Activated CD8-positive, alpha-beta memory T cell treated with anti-CD3 and anti-CD28 coated beads for 4 hours (primary cell): ENCODE measurements around the gene PTTG1IP.

Experiments used
- DNase-seq, 2 donors: peaks; one replicate each; pipeline ENCODE4 v3.0.0-alpha.2; 2020; ENCODE audit warnings: low read depth in 2 of 2

Gene PTTG1IP

DNA sequence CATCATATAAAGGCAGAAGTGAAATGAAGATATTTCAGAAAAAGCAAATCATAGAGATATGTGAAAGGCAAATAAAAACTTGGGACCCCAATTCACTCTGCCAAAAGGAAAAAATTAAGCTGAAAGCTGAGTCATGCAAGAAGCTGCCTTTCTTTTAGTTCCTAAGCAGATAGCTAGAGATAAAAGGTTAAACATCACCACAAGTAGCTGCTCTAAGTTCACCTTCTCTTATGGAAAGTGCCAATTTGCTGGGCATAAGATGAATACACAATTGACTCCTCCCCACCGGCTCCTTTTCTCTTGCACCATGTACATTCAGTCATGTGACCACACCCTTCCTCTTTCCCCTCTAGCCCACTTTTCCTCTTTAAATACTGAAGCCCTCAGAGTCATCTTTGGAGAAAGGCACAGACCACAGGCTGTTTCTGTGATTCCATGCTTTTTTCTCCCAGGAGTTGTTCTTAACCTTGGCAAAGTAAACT is 50.3 kb downstream of the PTTG1IP start:
- DNase-seq = no peak

DNA sequence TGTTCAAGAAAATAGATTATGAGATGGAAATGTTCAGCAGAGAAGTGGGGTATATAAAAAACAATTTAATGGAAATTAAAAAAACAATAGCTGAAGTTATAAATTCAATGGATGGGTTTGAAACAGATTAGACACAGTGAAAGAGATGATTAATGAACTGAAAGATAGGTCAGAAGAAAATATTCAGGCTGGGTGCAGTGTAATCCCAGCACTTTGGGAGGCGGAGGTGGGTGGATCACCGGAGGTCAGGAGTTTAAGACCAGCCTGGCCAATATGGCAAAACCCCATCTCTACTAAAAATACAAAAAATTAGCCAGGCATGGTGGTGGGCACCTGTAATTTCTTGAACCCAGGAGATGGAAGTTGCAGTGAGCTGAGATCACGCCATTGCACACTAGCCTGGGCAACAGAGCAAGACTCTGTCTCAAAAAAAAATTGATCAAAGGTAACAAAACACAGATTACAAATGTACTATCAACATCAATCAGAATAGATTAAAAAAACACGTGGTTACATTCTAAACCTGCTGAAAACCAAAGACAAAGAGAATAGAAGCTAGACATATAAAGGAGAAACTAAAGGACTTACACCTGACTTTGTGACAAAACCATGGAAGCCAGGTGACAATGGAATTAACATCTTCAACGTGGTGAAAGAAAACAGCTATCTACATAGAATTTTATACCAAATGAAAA is 50.9 kb downstream of the PTTG1IP start:
- DNase-seq = no peak

DNA sequence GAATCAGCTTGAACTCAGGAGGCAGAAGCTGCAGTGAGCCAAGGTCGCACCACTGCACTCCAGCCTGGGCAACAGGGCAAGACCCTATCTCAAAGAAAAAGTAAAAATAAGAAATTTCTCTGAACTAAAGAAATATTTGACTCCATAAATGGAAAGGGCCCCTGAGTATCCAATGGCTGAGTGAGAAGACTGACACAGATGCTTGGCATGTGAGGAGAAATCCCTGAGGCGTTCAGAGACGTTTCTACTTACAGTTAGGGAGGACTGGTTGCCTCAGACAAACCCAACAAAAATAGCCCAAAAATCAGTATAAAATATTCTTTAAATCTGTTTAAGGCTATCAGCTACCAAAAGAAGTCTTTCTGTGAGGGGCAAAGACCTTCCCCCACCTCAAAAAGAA is 52.6 kb downstream of the PTTG1IP start:
- DNase-seq = no peak

DNA sequence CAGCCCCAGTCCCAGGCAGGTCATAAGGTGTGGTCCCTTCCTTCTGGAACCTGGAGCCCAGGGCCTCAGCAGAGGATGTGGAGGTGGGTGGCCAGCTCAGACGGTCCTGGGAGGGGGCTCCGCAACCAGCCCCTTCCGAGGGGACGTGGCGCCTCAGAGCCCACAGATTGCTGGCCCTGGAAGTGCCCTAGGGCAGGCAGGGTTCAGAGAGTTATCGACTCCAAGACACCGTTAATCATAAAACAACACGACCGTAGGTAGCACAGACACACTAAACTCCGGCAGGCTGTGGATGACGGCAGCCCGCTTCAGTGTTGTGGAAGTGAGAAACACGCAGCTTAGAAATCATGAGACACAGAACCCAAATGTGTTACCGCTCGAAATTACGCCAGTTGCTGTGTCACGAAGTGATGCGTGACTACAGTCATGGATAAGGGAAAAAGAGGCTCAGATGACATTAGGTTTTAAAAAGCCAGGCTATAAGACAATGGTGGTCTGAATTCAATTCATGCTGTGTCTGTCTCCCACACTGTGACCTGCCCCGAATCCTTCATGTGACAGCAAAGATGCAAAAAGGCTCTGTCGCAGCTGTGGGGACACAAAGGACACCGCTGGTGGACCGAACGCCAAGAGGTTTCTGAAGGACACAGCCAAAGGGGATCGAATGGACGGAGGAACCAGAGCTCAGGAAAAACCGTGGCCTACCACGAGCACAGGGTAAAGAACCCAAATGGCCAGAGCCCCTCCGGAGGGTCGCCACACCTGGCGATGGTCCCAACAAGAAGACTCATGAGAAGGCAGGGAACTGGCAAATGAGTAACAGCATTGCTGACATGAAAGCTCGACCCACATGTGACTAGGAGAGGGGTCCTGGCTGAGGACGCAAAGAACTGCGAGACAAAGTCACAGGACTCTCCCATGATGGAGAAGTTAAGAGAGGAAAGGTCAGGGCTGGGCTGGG is 53.9 kb downstream of the PTTG1IP start:
- no peak for DNase-seq

DNA sequence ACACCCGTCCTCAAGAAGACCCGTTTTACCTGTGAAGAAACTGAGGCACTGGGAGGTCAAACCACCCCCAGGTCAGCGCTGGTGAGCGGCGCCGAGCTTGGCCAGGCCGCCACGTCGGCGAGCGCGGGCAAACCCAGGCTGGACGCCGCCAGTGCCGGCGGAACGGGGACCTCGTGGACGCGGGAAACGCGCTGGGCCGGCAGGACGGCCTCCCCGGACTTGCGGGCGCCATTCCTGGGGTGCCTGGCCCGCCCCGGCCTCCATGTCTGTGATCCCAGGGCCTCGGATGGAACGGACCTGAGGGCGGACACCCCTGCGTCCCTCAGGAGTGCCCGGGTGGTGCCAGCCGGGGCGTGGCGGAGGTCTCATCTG is 54.9 kb downstream of the PTTG1IP start:
- DNase-seq = no peak

DNA sequence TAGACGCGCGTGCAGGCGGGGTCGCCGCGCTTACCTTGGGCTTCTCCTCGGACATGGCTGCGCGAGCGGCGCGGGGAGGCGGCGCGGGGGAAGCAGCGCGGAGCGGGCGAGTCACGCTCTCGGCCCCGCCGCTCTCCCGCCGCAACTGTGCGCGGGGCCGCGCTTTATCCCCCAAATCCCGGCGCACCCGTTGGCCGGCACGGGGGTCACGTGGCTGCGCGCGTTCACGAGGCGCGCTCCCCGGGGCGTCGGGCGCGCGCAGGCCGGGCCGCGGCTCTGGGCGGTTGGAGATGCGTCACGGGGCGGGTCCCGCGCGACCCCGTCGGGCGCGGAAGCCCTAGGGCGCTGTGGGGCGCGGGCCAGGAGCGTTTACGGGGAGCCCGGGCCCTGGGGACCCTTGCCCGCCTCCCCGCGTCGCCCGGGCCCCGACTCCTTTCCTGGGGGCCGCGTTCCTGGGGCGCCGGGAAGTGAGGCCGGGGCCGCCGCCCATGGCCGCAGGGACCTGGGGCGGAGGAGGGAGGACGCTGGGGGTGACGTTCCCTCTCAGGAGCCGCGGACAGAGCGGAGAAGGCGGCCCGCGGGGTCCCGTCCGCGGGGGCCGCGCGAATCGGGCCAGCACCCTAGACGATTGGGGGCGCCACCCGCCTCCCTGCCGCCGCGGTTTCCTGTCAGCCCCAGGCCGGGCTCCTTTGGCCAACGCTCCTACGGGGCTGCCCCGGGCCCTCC is 55.4 kb downstream of the PTTG1IP start, which contains the start of gene SUMO3:
Gene SUMO3, minus strand, starts transcription at position 149 of the 726 bp plus-strand sequence. Its CDS starts 94 bp downstream, at position 55.
- peak; percentile 60 to 64 for DNase-seq

DNA sequence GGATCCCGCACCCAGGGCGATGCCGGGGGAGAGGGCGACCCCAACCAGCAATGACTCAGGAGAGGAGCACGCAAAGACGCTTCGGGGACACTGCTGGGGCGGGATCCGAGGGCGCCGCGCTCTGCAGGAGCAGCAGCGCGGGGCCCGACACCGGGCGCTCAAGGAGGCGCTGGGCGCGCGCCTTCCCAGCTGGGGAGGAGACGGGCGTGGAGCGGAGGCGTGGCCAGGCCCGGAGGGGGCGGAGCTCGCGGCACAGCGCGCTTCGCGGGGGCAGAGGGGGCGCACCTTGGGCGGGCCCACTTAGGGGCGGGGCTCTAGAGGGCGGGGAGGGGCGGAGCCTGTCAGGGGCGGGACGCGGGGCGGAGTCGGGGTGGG is 56.0 kb downstream of the PTTG1IP start:
- peak; percentile 87 to 88 for DNase-seq

DNA sequence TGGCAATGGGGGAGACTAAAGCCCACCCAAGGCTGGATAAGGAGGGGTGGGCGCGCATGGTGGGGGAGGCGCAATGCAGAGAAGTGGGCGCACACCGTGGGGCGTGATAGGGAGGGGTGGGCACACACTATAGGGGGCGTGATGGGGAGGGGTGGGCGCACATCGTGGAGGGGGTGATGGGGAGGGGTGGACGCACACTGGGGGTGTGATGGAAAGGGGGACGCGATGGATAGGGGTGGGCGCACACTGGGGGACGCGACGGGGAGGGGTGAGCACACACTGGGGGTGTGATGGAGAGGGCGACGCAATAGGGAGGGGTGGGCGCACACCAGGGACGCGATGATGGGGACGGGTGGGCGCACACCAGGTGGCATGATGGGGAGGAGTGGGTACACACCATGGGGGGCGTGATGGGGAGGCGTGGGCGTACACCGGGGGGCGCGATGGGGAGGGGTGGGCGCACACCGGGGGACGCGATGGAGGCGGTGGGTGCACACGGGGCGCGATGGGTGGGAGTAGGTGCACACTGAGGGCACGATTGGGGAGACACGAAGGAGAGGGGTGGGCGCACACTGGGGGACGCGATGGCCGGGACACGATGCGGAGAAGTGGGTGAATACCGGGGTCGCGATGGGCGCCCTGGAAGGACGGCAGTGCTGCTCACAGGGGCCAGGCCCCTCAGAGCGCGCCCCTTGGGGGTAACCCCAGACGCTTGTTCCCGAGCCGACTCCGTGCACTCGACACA is 56.6 kb downstream of the PTTG1IP start:
- no peak for DNase-seq

DNA sequence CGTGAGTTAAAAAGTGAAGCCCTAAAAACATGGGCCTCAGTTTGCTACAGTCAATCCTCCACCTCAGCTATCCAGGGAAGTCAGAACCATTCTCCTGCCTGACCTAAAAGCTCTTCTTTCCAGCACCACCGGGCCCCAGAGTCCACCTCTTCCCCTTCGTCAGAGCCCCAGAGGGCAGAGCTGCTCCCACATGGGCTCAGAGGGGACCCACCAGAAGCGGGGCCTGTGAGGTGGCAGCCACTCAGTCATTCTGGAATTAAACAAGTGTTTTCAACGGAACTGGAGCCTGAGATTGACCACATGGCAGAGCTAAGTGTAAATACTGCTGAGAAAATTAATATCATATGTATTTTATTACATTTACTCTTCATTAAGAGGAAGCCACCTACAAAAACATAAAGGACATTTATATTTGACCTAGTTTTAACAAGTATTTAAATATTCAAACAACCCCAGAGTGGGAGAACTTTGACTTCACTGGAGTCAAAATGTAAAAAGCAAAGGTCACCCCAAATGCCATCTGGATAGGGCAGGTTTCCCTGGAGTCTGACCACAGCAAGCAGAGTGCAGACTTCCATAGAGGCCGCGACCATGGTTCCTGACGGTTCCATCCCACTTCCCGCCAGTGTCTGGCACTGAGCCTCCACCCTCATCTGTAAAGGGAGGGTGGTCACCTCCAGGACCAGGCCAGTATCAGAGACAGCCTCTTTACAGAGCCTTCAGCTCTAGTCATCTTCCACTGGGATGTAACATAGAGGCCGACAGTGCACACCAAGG is 57.5 kb downstream of the PTTG1IP start:
- DNase-seq = no peak

DNA sequence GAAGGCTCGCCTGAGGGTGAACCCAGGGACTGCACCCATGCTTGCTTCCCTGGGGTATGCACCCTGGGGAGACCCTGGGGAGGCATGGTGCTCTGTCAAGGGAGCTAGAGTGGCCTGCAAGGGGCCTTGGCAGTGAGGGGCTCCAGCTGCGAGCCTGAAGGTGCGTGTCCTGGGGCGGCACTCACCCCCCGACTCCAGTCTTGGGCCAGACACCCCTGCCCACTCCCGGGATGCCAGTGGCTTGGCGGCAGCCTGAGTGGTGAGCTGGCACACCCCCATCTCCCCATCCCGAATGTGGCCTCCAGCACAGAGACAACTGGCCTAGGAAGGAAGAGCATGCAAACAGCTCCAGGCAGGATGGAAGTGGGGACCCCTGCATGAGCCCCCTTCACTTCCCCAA is 58.3 kb downstream of the PTTG1IP start:
- DNase-seq = no peak

DNA sequence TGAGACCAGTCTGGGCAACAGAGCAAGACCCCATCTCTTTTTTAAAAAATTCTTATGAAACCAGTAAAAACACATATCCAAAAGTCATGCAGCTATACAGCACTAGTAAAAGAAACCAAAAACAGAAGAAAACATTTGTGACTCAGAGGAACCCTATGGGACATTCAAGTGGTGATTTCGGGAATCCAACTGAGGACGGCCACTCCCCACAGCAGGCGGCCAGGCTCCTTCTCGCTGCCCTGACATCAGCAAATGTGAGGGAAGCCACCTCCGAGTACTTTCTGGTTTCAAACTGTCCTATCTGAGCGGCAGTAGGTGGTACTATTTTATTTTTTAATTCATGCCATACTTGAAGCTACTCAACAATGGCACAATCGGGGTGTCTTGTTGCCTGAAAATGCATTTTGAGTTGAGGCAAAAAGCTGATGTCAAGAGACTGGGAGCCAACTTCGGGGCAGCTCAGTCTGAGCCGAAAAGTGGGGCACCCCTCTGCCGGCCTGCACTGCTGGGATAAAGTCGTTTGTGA is 58.9 kb downstream of the PTTG1IP start:
- no peak for DNase-seq

DNA sequence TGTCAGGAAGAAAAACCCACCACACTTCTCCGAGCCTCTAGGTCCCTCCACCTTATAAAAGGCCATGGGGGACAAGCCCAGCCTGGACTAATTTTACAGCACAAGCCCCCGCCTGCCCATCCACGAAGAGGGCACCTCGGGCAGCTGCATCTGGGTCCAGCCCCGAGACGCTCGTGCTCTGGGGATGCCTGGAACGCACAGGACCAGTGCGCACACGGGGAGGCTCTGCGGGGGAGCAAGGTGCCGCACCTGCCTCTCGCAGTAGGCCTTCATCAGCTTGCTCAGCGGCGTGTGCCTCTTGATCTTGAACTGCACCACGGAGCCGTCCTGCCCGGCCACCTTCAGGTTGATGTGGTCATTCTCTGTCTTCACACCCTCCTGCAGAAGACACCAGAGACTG is 59.8 kb downstream of the PTTG1IP start:
- DNase-seq = no peak

DNA sequence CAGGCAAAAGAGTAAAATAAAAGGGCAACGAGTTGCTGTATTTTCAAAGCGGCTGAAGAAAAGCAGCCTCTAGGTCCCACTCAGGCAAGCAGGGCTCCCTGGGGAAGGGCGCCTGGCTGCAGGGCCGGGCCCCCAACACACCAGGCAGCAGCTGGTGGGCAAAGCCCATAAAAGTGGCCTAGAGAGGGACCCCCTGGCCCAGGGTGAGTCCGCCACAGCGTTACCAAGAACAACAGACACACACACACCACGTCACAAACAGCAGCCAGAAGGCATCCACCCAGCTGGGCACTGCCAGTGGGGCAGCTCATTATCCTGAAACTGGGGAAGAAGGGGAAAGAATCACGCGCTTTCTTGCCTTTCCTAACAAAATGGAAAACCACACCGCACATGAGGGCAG is 60.3 kb downstream of the PTTG1IP start:
- DNase-seq = no peak

DNA sequence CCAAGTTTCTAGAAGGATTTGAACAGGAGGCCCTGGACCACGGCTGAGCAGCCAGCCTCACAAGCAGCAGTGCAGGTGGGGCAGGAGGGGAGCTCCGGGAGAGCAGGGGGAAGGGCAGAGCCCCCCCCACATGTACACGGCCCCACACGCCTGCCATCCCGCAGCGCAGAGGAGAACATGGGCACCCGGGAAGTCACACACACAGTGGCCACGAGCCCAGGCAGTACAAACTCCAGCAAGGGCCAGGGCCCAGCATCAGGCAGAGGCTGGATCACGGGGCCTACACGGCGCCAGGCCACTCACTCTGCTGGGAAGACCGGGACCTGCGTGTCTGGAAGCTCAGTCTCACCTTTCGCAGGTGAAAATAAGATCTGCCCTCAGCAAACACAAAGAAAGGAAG is 60.9 kb downstream of the PTTG1IP start:
- no peak for DNase-seq

DNA sequence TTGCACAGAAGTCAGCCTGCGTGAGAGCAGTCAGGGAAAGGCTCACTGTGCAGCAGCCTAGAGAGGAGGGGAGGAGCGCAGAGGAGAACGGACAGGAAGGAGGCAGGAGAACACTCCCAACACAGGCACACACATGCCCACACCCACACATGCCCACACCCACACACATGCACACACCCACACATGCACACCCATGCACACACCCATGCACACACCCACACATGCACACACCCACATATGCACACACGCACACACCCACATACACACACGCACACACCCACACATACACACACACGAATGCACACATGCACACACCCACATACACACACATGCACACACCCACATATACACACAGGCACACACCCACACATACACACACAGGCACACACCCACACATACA is 62.7 kb downstream of the PTTG1IP start:
- no peak for DNase-seq

DNA sequence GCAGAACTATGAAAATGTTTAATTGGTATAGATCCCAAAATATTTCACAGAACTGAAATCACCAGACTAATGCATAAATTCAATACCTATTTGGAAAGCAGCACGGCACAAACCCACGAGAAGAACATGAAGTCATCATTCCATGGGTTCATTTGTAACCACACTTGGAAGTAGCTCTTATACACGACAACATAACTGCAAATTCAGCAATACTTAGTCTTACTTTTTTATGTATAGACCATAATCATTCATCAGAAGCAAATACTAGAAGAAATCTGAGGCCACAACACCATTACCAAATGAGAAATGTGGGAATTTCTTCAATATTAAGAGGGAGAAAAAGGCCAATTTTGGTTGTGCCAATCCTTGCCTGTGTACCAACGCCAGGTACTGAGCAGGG is 67.6 kb downstream of the PTTG1IP start:
- no peak for DNase-seq

DNA sequence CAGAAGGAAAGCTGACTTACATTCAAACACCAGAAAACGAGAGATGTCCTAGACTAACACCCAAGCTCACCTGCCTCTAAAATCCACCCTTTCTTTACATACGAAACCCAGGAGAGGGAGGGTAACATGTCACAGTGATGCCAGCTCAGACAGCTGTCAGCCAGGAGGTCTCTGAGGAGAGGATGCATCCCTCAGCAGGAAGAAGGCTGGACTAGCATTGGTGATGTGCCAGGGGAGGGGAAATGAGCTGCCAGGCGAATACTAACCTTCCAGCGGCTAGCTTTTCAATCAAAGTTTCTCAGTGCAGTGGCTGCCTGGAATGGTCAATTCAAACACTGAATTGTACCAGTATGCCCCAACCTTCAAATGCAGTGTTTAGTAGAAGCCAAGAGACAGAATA is 68.3 kb downstream of the PTTG1IP start:
- DNase-seq = no peak

DNA sequence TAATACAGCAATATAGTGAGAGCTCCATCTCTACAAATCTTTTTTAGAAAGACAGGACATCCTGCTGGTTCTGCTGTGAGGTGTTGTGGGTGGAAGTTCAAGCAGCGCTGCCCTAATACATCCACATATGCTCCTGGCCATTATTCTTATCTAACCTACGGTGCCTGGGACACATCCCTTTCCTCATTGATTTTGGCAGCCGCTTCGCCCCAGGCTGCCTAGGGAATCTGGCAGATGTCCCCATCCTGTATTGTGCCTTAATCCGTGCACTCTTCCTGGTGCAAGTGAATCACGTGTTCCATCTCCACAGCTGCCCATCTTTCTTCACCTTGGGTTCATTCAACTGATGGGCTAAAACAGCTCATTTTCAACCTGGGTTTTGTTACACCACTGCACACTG is 68.7 kb downstream of the PTTG1IP start:
- DNase-seq = no peak

DNA sequence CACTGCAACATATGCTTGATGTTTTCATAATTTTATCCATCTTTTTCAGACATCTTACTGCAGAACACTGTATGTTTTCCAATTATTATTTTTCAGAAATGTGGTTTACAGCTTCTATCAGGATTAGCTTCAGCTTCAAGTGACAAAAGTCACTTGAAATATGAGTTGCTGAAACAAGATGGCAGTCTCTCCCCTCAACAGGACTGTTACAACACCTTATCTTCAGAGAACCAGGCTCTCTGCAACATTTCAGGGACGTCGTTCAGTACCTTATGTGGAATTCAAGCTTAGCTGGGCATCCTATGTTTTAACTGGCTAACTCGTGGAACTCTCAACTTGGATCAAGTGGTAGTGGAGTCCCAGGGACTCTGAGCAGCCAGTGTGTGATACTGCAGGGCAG is 69.8 kb downstream of the PTTG1IP start:
- no peak for DNase-seq

DNA sequence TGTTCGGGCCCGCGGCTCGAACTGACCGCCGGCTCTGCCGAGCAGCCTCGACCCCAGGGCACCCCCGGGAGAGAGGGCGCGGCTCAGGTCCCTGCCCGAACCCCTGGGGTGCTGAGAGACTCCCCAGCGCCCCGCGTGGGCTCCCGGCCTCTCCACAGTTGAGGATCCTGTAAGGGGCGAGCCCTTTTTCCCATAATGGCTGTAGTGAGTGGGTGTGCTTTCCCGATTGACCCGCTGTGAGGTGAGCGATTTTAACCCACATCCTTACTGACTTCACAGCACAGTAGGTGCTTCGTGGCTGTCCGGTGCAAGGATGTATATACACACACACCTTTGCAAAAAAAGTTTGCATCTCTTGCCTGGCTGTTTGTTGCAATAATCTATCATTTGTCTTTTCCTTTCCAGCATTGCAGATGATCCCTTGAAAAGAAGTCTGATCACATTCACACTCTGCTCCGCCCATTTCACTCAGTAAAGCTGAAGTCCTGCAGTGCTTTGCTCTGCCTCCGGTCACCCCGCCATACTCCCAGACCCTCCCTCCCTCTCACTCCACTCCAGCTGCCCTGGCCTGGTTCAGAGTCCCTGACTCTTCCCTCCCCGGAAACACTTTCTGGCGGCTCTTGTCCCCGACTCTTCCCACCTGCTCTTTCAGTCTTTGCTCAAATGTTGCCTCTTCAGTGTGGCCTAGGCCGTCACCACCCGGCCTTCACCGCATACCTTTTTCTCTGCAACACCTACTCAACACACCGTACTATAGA is 70.9 kb downstream of the PTTG1IP start:
- no peak for DNase-seq
